H9 (cell line): ENCODE results near the gene DCST2. TPM values are rescaled to one million over a fixed set of nuclear protein-coding genes. Genes with fewer than 3 reads are reported as not detected.

Experiments
- DNase-seq: peaks from one replicate; pipeline ENCODE4 v3.0.0-alpha.2; 2017
- H2AFZ ChIP-seq: one replicate; pipeline ENCODE4 v1.6.1; 2013; ENCODE audit warnings: mild to moderate bottlenecking, low read length, control low read depth, moderate library complexity
- H2AK5ac ChIP-seq: 2 replicates; pipeline ENCODE4 v1.6.1; 2013; ENCODE audit warnings: low read length, control low read depth, mixed read lengths; ENCODE audit not compliant: insufficient read length
- H2BK120ac ChIP-seq: one replicate; pipeline ENCODE4 v1.6.1; 2013; ENCODE audit warnings: low read depth, mild to moderate bottlenecking, low read length, control low read depth, inconsistent platforms; ENCODE audit not compliant: poor library complexity, severe bottlenecking
- H2BK12ac ChIP-seq: 2 replicates; pipeline ENCODE4 v1.6.1; 2013; ENCODE audit warnings: low read length, control low read depth, mixed read lengths, low read depth; ENCODE audit not compliant: insufficient read length
- H2BK15ac ChIP-seq: 2 replicates; pipeline ENCODE4 v1.6.1; 2013; ENCODE audit warnings: low read depth, low read length, control low read depth
- H2BK20ac ChIP-seq: one replicate; pipeline ENCODE4 v1.6.1; 2013; ENCODE audit warnings: low read depth, mild to moderate bottlenecking, low read length, control low read depth, inconsistent platforms; ENCODE audit not compliant: poor library complexity, severe bottlenecking
- H2BK5ac ChIP-seq: 2 replicates; pipeline ENCODE4 v1.6.1; 2013; ENCODE audit warnings: low read length, control low read depth, mixed read lengths; ENCODE audit not compliant: insufficient read length
- H3K14ac ChIP-seq: 2 replicates; pipeline ENCODE4 v1.6.1; 2013; ENCODE audit warnings: low read length, control low read depth; ENCODE audit not compliant: insufficient read depth
- H3K18ac ChIP-seq: 2 replicates; pipeline ENCODE4 v1.6.1; 2013; ENCODE audit warnings: low read depth, mild to moderate bottlenecking, mixed read lengths, low read length, control low read depth; ENCODE audit not compliant: insufficient read length
- H3K23ac ChIP-seq: 2 replicates; pipeline ENCODE4 v1.6.1; 2013; ENCODE audit warnings: low read length, control low read depth, mixed read lengths, low read depth; ENCODE audit not compliant: insufficient read length
- H3K23me2 ChIP-seq: 2 replicates; pipeline ENCODE4 v1.6.1; 2013; ENCODE audit warnings: low read depth, mild to moderate bottlenecking, mixed read lengths, low read length, control low read depth; ENCODE audit not compliant: insufficient read length, poor library complexity, severe bottlenecking
- H3K27ac ChIP-seq: 2 replicates; pipeline ENCODE4 v1.5.1; 2013; ENCODE audit warnings: low read length, control low read depth, mixed read lengths, low read depth; ENCODE audit not compliant: insufficient read length
- H3K27me3 ChIP-seq: 2 replicates; pipeline ENCODE4 v1.6.1; 2013; ENCODE audit warnings: low read length, control low read depth, inconsistent platforms; ENCODE audit not compliant: insufficient read depth
- H3K4ac ChIP-seq: 2 replicates; pipeline ENCODE4 v1.6.1; 2013; ENCODE audit warnings: low read depth, mild to moderate bottlenecking, control low read depth, inconsistent platforms, low read length, moderate library complexity
- H3K4me1 ChIP-seq: 2 replicates; pipeline ENCODE4 v1.6.1; 2013; ENCODE audit warnings: low read length, control low read depth, inconsistent platforms; ENCODE audit not compliant: insufficient read depth
- H3K4me2 ChIP-seq: 2 replicates; pipeline ENCODE4 v1.6.1; 2013; ENCODE audit warnings: low read length, control low read depth, mixed read lengths; ENCODE audit not compliant: insufficient read length, insufficient read depth
- H3K56ac ChIP-seq: 2 replicates; pipeline ENCODE4 v1.6.1; 2013; ENCODE audit warnings: low read depth, mild to moderate bottlenecking, mixed read lengths, low read length, control low read depth; ENCODE audit not compliant: insufficient read length
- H3K79me1 ChIP-seq: 2 replicates; pipeline ENCODE4 v1.6.1; 2013; ENCODE audit warnings: low read depth, mild to moderate bottlenecking, moderate library complexity, low read length, control low read depth, inconsistent platforms; ENCODE audit not compliant: insufficient read depth, poor library complexity, severe bottlenecking
- H3K79me2 ChIP-seq: 2 replicates; pipeline ENCODE4 v1.6.1; 2013; ENCODE audit warnings: low read length, control low read depth, inconsistent platforms; ENCODE audit not compliant: insufficient read depth
- H3K9ac ChIP-seq: 2 replicates; pipeline ENCODE4 v1.6.1; 2013; ENCODE audit warnings: low read length, control low read depth, mixed read lengths; ENCODE audit not compliant: insufficient read length; ENCODE audit errors: extremely low read depth
- H3K9me3 ChIP-seq: one replicate; pipeline ENCODE4 v1.6.1; 2013; ENCODE audit warnings: low read depth, low read length, inconsistent platforms; ENCODE audit not compliant: control insufficient read depth
- H3T11ph ChIP-seq: one replicate; pipeline ENCODE4 v1.6.1; 2013; ENCODE audit warnings: mild to moderate bottlenecking, low read length, control low read depth, inconsistent platforms
- H4K20me1 ChIP-seq: one replicate; pipeline ENCODE4 v1.6.1; 2013; ENCODE audit not compliant: control insufficient read depth, insufficient read length, insufficient read depth
- H4K5ac ChIP-seq: 2 replicates; pipeline ENCODE4 v1.6.1; 2013; ENCODE audit warnings: low read depth, mild to moderate bottlenecking, mixed read lengths, low read length, control low read depth; ENCODE audit not compliant: insufficient read length
- H4K8ac ChIP-seq: replicated peaks from 2 replicates; pipeline ENCODE4 v1.6.1; 2013; ENCODE audit warnings: low read length, control low read depth, mixed read lengths, low read depth; ENCODE audit not compliant: insufficient read length
- H4K91ac ChIP-seq: 2 replicates; pipeline ENCODE4 v1.6.1; 2013; ENCODE audit warnings: low read depth, mild to moderate bottlenecking, moderate library complexity, mixed read lengths, low read length, control low read depth; ENCODE audit not compliant: insufficient read length
- H3K27ac Mint-ChIP-seq, 3 experiments: 2 replicates in 2 of 3; 3 replicates in 1 of 3; pipeline ENCODE4 v1.8.0; 2020 to 2021; ENCODE audit warnings: mixed read lengths in 3 of 3, mild to moderate bottlenecking in 1 of 3, moderate library complexity in 1 of 3
- H3K27me3 Mint-ChIP-seq: 2 replicates; pipeline ENCODE4 v1.8.0; 2021; ENCODE audit warnings: low read depth, mild to moderate bottlenecking, moderate library complexity, mixed read lengths
- H3K36me3 Mint-ChIP-seq, 3 experiments: 2 replicates in 2 of 3; 3 replicates in 1 of 3; pipeline ENCODE4 v1.8.0; 2020 to 2021; ENCODE audit warnings: low read depth in 3 of 3, mixed read lengths in 3 of 3; ENCODE audit not compliant: insufficient read depth in 1 of 3
- H3K4me1 Mint-ChIP-seq, 2 experiments: 2 replicates each; pipeline ENCODE4 v1.8.0; 2020; ENCODE audit warnings: mixed read lengths in 2 of 2
- H3K4me3 Mint-ChIP-seq, 2 experiments: 2 replicates in 1 of 2; 3 replicates in 1 of 2; pipeline ENCODE4 v1.8.0; 2020 to 2021; ENCODE audit warnings: mild to moderate bottlenecking in 2 of 2, mixed read lengths in 2 of 2, moderate library complexity in 1 of 2
- H3K9me3 Mint-ChIP-seq, 2 experiments: 2 replicates in 1 of 2; 3 replicates in 1 of 2; pipeline ENCODE4 v1.8.0; 2020; ENCODE audit warnings: mild to moderate bottlenecking in 2 of 2, mixed read lengths in 2 of 2, moderate library complexity in 1 of 2
- CTCF ChIP-seq: fragments of 200-600 bp; sonication (generic); conservative IDR thresholded peaks from 3 replicates; pipeline ENCODE4 v1.8.0; 2021; ENCODE audit warnings: antibody characterized with exemption, mild to moderate bottlenecking
- WGBS: extraction: QIAGEN DNeasy Blood & Tissue Kit; methylation state at CpG from one replicate; pipeline ENCODE4 v1.1.7; 2013; ENCODE audit warnings: missing lambda C conversion rate, low lambda C conversion rate, mixed read lengths; ENCODE audit not compliant: insufficient read length; ENCODE audit errors: extremely low coverage; 5-methylcytosine and 5-hydroxymethylcytosine counted together
- total RNA-seq: library from RNA; stranded (reverse); gene quantifications from 2 replicates; pipeline ENCODE4 v1.2.1, GENCODE V29; 2021

The DCST2 gene
- total RNA-seq, 1 experiment from 2014 or later = 0.35 TPM

GRCh38 chr1:155042789-155043188 lies 9.2 kb upstream of the DCST2 start:
- no peaks in the 10 kb centered on the region for H3K4me1 ChIP-seq
- no peak overlapping the region for H3K27ac Mint-ChIP-seq
- H3K79me1 ChIP-seq = no peaks in the 10 kb centered on the region
- no peak overlapping the region for H2BK12ac ChIP-seq
- no peaks in the 10 kb centered on the region for H3K23me2 ChIP-seq
- no peaks in the 10 kb centered on the region for H3K79me2 ChIP-seq
- H3K4ac ChIP-seq = no peak overlapping the region
- no peak overlapping the region for H4K5ac ChIP-seq
- H3K4me3 Mint-ChIP-seq = no peak overlapping the region
- H3K9me3 Mint-ChIP-seq = no peaks in the 10 kb centered on the region; a peak in 1 of 5 replicates
- H3K27ac ChIP-seq = no peak overlapping the region
- H2BK120ac ChIP-seq = no peak overlapping the region
- no peak overlapping the region for H4K91ac ChIP-seq
- no peak overlapping the region for H3K9ac ChIP-seq
- no peak overlapping the region for H3K23ac ChIP-seq
- no CpG with 5 or more reads among the region's 5 CpGs for WGBS
- H3K18ac ChIP-seq = no peak overlapping the region
- H3K4me2 ChIP-seq = no peak overlapping the region
- H3K14ac ChIP-seq = no peak overlapping the region
- no peak overlapping the region for H2AFZ ChIP-seq
- H2BK20ac ChIP-seq = no peak overlapping the region
- no peaks in the 10 kb centered on the region; a peak in 1 of 7 replicates for H3K36me3 Mint-ChIP-seq
- no peak overlapping the region for H3K56ac ChIP-seq
- no peak overlapping the region for H3T11ph ChIP-seq
- TF ChIP-seq CTCF = no peak
- no peaks in the 10 kb centered on the region for H3K9me3 ChIP-seq
- H3K27me3 Mint-ChIP-seq = peaks cover 31% of the 10 kb centered on the region
- DNase-seq = no peak
- no peak overlapping the region for H2BK15ac ChIP-seq
- no peak overlapping the region for H4K8ac ChIP-seq
- H3K4me1 Mint-ChIP-seq = peaks cover 12 to 33% of the 10 kb centered on the region in 2 experiments
- no peak overlapping the region for H2AK5ac ChIP-seq
- H4K20me1 ChIP-seq = peaks cover 2% of the 10 kb centered on the region
- no peak overlapping the region for H2BK5ac ChIP-seq
- no peaks in the 10 kb centered on the region for H3K27me3 ChIP-seq
